HG03439 (cell line): Measurements from ENCODE around the gene DAP.
"Not testable (repeated sequence)": the region's sequence is repeated elsewhere in the genome, so short reads cannot be mapped to it uniquely, and the experiment has no call there.

Source experiments
- ATAC-seq: cut with Tn5 transposase; IDR thresholded peaks from one replicate; pipeline ENCODE4 v1.9.1; 2021; ENCODE audit warnings: mild to moderate bottlenecking, moderate library complexity; ENCODE audit not compliant: unreplicated experiment

DAP gene

DNA sequence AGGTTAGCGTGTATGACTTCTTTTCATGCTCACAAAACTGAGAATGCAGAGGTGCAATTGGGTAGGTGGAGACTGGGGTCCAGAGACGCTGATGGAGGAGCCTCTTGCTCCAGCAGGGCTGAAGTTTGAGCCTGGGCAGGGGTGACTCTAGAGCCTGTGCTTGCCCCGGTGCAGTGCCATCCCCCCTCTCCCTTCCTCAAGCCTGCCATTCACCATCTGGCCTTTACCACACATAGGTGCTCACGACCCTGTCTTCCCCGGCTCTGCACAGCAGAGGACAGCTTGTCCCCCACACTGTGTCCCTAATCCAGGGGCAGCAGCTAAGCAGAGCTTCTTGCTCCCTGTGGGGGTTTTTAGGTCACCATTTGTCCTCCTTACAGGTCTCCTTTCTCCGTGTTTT, 86.5 kb downstream of the DAP start:
- ATAC-seq: no peak

DNA sequence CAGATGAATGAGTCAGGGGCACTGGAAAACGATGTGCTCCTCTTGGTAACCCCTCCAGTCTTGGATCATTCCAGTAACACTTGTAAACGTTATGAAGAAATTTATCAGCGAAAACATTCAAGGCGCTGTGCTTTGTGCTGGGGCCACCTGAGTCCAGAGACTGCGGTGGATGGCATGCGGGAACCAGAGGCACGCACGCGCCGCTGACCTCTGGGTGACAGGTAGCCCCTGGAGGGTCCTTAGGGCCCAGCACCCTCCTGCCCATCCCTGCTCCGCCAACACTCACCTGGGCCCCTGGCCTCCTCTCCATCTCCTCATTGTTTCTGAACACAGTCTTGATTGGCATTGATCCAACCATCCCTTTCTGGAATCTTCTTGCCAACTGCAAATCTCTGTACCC, 86.9 kb downstream of the DAP start:
- no peak for ATAC-seq

DNA sequence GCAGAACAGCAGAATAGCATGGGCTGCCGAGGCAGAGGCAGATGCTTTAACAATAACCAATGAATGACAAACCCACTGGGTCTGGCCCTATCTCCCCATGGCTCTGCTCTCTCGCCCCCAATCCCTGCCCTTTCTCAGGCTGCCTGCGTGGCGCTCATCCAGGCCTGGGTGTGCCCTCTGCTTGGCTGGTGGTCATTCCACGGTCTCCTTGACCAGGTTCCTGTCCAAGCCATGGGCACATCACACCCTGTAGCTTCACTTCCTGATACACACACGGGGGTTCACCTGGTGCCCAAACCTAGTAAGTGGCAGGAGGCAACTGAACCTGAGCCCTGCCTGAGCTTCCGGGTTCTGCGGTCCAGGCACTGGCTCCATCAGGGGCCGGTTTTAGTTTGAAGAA, 87.6 kb downstream of the DAP start:
- no peak for ATAC-seq

DNA sequence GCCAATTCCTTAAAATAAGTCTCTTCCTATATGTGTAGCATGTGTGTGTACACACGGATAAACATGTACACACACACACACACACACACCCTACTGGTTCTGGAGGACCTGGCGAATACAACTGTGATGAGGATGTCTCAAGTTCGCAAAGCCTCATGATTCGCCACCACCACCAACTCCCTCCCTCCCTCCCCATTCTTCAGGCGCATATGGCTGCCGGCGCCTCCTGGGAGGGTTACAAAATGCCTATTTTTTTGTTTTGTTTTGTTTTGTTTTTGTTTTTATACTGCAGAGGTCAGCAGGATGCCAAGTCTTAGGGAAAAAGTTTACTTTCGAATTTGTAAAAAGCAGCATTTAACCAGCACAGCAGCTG, 88.0 kb downstream of the DAP start:
- no peak for ATAC-seq

DNA sequence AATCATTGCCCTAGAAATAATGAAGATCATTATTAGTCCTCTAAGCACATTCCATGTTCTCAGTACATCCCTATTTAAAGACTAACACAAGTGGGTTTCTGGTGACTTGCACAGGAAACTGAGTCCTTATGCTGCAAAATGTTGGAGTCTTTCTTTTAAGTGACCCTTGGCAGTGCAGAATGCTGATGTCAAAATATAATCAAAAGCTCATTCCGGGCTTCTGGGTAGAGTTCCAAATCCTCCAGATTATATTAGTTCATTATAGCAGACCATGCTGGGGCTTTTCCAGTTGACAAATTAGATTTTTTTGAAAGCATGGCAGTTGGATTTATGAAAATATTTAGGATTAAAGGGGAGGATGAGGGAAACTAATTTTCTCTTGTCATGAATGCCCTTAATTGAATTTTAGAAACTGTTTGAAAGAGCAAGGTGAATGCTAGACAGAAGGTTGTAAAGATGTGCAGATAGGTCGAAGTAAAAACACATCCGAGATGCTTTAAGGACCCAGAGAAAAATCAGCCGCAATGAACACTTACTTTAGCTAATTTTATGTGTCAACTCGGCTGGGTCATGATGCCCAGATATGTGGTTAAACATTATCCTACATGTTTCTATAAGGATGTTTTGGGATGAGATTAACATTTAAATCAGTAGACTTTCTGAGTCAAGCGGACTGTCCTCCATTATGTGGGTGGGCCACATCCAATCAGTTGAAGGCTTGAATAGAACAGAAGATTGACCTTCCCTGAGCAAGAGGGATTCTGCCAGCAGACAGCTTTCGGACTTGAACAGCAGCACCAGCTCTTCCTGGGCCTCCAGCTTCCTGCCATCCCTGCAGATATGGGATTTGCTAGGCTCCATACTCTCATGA, 88.7 kb downstream of the DAP start:
- no peak for ATAC-seq

DNA sequence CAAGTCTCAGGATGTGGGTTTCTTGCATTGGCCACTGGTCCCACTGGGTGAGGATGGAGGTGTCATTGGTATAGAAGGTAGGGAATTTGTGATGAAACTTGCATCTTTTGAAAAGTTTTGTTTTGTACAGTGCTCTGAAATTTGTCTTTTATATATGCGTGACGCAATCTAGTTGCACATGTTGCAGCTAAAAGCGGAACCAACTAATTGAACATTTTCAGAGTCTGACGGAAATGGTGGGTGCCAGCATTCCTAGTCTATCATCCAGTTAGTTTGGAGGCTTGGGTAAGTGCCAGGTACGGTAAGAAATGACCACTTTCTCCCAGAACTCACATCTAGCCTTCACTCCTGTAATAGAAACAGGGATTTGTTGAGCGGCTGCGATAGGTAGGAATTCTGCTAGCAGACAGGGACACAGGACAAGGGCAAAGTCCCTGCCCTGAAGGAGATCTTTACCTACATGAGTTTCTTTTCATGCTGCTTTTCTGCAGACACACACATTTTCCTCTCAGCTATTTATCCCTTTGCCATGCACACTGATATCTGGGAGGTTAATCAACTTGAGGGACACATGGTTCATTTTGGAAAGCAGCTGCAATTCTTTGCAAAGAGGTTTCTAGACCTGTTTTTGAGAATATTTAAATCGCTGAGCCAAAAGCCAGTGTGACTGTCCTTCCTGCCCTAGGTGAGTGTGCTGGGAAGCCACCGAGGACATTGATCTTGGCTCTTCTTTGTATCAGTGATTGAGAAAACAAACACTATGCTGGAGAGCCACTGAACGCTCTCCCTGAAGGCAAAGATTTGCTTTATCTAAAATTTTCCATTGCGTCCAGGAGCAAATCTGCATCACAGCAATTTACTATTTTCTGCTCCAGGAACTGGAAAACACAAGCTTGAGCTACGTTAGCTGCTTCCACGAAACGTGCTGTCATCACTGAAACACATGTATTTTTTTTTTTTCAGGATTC, 89.7 kb downstream of the DAP start:
- ATAC-seq: no peak

DNA sequence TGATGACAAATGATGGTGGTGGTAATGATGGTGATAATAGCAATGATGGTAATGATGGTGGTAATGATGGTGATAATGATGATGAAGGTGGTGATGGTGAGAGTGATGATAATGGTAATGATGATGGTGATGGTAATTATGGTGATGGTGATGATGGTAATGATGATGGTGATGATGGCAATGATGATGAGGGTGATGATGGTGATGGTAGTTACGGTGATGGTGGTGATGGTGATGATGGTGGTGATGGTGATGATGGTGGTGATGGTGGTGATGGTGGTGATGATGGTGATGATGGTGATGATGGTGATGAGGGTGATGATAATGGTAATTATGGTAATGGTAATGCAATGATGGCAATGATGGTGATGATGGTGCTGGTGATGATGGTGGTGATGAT, 91.1 kb downstream of the DAP start:
- no peak for ATAC-seq

DNA sequence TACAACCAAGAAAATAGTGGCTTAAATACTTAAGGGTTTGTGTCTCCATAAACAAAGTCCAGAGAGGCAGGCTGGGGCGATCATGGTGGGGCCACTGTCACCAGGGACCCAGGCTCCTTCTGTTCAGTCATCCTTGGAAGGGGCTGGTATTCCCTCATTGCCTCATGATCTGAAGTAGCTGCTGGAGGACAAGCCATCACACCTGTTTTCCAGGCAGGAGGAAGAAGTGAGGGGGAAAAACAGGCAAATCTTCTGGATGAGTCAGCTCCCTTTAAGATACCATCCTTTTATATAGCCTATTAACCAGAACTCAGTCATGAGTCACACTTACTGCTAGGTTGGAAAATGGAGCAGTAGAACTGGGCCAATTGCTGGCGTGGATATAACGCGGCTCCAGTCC, 92.3 kb downstream of the DAP start:
- no peak for ATAC-seq

DNA sequence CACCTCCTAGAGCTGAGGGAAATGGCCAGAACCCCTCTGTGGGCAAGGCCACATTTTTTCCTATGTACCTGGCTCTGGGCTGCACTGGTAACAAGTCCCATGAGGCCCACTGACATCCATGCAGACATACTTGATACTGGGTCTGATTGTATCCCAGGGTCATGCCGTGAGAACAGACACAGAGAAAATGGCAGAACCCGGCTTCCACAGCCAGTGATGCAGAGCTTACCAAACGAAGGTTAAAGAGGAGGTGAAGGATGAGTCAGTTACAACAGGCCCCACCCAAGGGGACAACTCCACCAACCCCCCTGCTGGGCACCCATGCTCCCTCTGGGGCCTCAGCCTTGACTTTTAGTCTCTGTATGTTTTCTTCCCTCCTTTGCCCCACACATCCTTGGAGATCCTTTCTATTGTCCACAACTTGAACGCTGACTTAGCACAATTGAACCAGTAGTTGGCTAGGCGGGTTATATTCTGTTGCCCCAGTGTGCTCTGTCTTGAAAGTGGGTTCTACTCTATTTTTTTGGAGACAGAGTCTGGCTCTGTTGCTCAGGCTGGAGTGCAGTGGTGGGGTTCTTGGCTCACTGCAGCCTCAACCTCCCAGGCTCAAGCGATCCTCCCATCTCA, 93.5 kb downstream of the DAP start:
- no peak for ATAC-seq

DNA sequence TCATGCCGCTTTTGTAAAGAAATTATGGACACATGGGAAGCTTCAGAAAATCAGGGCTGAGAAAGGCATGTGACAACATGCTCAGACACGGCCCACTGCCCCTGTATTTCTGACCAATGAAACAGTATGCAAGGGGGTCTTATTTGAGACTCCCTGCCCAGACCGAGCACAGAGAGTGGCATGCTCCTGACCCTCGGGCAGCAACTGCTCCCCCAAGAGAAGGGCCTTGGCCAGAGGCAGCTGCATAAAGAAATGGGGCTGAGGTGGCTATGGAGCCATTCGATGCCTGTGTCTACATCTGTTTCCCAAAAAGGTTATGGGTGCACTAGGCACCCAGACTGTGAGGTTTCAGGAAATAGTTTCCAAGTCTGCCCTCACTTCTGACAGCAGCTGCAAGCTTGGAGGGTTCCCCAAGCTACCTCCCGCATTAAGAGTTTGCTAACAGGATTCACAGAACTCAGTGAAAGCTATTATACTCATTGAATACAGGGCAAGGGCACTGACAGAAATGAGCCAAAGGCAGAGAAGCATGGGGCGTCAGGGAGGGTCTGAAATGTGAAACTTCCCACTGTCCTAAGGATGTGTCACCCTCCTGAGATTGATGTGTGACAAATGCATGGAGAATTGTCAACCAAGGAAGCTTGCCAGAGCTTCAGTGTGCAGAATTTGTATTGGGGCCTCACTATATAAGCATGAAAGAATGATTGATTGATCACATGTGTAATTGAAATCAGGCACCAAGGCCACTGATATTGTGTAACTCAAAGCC, 94.3 kb downstream of the DAP start:
- ATAC-seq: no peak

DNA sequence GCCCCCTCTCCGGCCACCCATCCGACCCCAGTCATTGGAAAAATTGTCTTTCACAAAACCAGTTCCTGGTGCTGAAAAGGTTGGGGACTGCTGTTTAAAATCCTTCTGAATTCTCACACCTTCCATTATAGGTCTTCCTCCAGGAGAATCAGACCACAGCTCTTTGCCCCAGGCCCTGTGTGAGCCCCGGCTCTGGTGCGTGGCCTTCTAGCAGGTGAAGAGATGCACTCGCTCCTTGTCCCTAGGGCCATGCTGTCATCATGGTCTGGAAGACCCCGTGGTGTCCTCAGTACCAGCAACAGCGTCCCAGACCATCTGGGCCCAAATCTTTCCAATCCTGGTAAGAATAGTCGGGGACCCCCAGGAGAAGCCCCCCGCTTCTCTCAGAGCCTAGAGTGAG, 95.2 kb downstream of the DAP start:
- ATAC-seq: no peak

DNA sequence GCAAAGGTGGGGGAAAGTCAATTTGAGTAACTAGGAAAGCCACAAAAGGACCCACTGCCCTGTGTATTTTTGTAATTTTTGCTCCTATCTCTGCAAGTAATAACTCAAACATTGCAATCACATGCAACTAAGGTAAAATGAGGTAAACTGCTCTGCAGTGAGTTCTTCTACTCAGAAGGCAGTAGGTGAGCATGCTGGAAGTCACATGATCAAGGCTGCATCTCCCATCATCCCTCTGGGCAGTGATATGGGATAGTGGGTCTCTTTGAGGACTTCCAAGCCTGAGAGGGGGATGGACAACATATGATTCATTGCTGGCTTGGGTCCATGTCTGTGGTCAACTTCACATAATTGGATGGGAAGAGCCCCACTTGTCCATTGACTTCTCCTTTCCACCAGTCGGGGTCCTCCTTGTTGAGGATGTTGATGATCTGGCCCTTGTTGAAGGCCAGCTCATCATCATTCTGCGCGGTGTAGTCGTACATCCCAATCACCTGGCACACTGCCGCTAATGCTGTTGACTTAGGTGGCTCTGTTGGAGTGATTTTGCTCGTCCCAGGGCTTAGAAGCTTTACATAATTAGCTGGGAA, 96.8 kb downstream of the DAP start:
- ATAC-seq: not testable (repeated sequence)

DNA sequence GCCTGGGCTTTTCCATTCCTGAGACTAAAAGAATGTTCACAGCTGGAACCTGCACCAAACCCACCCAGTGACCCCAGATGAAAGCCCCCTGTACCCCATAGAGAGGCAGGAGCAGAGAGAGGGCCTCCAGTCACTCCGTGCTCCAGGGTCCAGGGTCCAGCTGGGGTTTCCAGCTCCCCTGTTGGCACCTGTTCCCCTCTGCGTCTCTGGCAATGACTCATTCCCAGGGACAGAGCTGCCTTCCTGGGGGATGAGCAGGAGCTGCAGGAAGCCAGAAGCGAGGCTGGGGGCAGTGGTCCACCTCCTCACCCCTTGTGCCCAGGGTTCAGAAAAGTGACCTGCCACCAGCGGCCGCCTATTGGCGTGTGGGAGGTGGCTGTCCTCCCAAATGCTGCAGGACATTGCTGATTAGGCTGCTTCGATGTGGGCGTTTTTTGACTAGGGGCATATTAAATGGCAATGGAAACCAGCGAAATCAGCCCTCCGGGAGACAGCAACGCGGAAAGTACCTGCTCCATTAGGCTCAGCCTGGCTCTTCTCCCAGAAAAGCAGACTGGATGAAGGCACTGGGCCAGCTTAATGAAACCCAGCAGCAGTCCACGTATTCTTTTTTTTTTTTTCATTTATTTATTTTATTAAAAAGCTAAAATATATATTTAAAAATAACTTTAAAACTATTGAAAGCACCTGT, 97.4 kb downstream of the DAP start:
- ATAC-seq: no peak

DNA sequence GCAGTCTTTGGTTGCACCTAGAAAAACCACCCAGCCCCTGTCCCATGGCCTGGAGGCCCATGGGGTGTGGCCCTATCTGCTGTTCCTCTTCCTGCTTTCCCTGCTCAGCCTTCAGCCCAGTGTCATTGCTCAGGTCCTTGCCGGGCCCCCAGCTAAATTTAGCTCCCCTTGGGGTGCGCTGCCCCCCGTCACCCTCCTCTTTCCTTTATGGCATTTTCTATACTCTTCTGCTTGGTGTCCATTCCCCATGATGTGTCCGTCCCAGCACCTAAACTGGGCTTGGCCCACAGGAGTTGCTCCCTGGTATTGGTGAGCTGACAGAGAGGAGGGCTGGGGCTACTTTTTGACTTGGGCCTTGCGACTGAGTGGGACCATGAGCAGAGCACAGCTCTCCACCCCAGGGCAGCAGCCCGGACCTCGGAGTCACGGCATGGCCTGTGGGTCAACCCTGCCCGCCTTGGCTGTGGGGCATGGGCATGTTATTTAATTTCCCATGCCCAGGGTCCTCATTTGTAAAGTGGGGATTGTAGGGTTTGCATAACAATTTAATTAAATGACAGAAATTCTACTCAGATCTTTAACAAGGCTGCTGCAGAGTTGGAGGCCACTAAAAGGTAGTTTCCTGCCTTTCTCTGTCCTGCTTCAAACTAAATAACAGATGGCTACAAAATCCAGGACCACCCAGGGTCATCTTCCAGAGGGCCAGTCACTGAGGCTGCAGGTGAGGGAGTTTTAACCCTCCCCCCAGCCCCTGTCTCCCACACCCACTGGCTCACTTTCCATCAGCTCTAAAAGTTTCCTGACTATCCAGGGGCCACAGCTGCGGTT, 98.2 kb downstream of the DAP start:
- ATAC-seq: no peak

DNA sequence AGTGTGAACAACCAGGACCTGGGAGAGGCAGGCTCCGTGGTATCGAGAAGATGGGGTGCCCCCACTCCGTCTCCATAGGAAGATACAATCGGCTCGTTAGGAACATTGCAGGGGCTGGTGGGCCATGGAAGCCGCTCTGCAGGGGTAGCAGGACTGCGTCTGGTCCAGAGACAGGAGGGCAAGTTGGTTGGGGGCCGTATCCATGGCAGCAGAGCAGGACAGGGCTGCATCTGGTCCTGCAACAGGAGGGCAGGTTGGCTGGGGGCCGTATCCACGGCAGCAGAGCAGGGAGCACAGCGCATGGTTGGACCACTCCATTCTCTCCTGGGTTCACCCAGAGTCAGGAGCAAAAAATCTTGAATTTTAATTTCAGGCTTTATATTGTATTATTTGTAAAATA, 99.0 kb downstream of the DAP start:
- ATAC-seq: no peak

DNA sequence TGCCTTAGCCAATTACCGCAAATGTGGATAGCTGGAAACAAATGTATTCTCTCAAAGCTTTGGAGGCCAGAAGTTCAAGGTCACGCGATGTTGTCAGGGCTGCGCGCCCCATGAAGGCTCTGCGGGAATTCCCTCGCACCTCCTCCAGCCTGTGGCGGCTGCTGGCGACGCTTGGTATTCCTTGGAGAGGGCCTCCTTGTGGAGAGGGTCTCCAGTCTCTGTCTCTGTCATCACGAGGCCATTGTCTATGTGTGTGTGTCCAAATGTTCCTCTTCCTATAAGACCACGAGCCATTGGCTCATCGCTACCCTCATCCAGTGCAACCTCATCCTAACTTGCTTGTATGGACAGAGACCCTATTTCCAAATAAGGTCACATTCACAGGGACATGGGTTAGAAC, 99.6 kb downstream of the DAP start:
- ATAC-seq: no peak

DNA sequence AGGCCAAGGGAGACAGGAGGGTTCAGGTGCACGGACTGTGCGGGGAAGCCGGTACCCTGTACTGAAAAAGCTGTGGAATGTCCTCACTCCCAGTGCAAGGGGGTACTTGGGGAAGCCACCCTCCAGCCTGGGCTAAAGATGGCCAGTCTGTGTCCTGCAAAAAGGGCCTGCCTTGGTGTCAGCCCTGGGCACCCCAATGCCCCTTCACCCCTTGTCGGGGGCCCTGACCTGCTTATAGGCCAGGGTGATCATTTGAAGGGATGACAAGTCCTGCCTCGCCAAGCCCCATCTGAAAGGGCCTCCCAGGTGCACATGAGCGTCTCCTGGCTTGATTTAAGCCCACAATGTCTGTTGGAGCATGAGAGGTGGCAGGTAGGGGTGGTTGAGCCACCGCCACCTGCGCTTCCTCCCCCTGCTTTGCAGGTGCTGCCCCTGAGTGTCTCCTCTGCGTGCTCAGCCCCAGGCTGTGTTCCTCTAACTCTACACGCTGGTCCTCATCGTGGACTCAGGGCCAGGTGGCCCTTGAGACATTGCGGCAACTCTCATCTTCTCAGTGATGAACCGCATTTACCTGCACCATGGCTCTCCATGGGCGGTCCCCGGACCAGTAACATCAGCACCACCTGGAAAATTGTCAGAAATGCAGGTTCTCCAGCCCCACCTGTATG, 100.2 kb downstream of the DAP start:
- no peak for ATAC-seq

DNA sequence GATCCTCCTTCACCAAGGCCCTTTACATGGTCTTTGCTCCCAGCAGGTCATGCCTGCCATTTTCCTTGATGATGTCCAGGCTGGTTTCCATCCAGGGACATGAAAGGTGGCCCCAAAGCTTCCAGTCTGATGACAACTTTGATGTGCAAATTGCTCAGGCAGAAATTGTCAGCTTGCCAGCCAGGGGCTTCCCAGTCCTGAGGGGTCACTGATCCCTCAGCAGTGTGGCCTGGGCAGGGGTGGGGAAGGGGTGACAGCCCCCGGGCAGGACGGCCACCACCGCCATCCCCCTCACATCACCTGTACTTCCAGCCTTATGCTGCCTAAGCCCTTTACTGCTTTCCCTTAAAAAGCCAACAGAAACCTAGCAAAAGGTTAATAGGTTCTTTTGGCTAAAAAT, 100.9 kb downstream of the DAP start:
- ATAC-seq: no peak
